C4-2B (cell line): ENCODE results near the gene AGAP1.

Experiments used
- H3K27ac ChIP-seq: fragments of 450-650 bp; 2 replicates; pipeline ENCODE4 v1.5.1; 2017
- ZFX ChIP-seq: fragments of 450-650 bp; IDR thresholded peaks from 2 replicates; pipeline ENCODE4 v1.6.1; 2017
- TF ChIP-seq, protein P1 (sequence below): fragments of 450-650 bp; conservative IDR thresholded peaks from 2 replicates; pipeline ENCODE4 v1.5.1; 2017; ENCODE audit warnings: mild to moderate bottlenecking

Gene AGAP1

DNA sequence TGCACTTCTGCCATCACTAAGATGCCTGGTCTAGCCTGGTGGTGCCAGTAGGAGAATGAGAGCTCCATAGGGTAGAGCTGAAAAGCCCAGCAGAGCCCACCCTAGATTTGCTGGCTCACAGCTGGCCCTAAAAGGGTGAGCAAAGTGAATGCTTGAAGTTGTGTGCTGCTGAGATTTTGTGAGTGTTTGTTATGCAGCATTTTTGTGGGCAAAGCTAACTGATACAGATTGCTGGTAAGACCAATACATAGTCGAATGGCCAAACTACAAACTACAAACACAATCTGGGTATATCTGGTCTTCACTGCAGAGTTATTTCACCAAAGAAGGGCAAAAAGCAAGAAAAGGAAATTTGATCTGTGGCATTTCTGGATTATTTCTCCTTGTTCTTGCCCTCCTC, 7.1 kb upstream of the AGAP1 start:
- H3K27ac ChIP-seq: no peak overlapping the region

DNA sequence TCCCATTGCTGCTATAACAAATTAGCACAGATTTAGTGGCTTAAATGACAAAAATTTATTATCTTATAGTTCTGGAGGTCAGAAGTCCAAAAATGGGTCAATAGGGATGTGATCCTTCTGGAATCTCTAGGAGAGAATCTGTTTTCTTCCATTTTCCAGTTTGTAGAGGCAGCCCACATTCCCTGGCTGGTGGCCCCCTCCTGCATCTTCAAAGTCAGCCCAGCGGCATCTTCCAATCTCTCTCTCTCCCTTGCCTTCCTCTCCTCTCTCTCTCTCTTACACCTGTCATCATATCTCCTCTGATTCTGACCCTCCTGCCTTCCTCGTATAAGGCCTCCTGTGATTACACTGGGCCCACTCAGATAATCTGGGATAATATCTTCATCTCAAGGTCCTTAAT, 3.9 kb upstream of the AGAP1 start:
- no peak for TF ChIP-seq ZFX
- TF ChIP-seq, protein P1, sequence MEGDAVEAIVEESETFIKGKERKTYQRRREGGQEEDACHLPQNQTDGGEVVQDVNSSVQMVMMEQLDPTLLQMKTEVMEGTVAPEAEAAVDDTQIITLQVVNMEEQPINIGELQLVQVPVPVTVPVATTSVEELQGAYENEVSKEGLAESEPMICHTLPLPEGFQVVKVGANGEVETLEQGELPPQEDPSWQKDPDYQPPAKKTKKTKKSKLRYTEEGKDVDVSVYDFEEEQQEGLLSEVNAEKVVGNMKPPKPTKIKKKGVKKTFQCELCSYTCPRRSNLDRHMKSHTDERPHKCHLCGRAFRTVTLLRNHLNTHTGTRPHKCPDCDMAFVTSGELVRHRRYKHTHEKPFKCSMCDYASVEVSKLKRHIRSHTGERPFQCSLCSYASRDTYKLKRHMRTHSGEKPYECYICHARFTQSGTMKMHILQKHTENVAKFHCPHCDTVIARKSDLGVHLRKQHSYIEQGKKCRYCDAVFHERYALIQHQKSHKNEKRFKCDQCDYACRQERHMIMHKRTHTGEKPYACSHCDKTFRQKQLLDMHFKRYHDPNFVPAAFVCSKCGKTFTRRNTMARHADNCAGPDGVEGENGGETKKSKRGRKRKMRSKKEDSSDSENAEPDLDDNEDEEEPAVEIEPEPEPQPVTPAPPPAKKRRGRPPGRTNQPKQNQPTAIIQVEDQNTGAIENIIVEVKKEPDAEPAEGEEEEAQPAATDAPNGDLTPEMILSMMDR: no peak
- no peak overlapping the region for H3K27ac ChIP-seq

More for the DNA sequence above, 7.1 kb upstream of the AGAP1 start:
- TF ChIP-seq, protein P1: no peak
- no peak for TF ChIP-seq ZFX

DNA sequence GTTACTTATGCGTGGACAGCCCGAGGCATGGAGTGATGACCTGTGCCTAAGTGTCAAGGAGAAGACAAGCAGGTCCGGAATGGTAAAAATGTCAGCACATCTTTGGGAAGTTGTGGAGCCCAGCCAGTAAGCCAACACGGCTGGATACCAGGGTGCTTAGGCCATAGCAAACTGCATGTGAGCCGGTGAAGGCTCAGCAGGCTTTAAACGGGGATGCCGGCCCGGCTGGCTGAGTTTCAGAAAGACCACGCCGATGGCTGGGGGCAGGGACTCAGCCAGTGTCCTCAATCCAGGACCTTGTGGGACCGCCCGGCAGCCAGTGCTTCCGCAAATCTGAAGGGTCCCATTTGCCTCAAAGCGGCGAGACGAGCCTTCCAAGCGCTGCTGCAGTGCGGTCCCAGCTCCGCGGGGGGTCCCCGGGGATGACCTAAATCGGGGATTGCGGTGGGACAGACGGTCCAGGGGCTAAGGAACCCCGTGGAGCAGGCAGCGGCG, 946 bp upstream of the AGAP1 start:
- no peak for TF ChIP-seq ZFX
- TF ChIP-seq, protein P1: no peak
- H3K27ac ChIP-seq: peak overlapping the region; percentile 85

DNA sequence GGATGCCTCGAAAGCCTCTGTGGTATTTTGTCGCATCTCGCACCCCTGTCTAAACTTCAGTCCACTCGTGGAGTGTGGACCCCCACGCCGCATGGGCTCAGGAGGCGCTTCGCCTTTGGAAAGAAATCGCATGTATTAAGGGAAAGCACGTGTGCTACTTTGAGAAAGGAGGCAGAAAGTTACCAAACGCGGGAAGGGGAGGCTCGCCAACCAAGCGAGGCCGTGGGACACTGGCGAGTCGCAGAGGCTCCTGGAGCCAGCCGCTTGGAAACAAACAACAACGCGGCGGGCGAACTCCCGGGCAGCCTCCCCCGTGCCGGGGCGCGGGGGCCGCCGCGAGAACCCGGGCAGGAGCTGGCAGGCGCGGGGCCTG, 455 bp upstream of the AGAP1 start:
- H3K27ac ChIP-seq: peak overlapping the region; percentile 85
- 0 out of 2 replicates have a peak, but pooled peaks have one; percentile 30 for TF ChIP-seq ZFX
- TF ChIP-seq, protein P1: no peak

DNA sequence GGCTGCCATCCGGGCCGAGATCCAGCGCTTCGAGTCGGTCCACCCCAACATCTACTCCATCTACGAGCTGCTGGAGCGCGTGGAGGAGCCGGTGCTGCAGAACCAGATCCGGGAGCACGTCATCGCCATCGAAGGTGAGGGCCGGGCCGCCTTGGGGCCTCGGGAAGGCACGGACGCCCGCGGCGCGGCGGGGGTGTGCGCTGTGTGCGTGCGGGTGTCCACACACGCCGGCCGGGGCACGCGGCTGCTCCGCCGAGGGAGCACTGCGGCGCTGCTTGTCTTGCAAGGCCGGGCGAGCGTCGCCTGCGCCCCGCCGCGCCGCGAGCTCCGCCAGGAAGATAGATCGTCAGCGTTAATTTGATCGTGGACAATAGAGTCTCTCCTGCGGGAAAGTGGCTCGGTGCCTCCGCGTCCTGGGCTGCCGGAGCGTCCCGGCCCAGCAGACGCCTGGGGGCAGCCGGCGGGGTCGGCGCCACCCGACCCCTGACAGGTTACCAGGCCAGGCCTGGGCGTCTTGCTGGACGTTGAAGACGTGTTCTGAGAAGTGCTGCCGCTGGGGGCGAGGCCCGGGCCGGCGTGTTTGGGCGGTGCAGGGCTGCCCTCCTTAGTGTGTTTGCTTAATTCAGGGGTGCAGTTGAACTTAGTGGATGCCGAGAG, 1.0 kb downstream of the AGAP1 start:
- peak overlapping the region; percentile 85 for H3K27ac ChIP-seq

DNA sequence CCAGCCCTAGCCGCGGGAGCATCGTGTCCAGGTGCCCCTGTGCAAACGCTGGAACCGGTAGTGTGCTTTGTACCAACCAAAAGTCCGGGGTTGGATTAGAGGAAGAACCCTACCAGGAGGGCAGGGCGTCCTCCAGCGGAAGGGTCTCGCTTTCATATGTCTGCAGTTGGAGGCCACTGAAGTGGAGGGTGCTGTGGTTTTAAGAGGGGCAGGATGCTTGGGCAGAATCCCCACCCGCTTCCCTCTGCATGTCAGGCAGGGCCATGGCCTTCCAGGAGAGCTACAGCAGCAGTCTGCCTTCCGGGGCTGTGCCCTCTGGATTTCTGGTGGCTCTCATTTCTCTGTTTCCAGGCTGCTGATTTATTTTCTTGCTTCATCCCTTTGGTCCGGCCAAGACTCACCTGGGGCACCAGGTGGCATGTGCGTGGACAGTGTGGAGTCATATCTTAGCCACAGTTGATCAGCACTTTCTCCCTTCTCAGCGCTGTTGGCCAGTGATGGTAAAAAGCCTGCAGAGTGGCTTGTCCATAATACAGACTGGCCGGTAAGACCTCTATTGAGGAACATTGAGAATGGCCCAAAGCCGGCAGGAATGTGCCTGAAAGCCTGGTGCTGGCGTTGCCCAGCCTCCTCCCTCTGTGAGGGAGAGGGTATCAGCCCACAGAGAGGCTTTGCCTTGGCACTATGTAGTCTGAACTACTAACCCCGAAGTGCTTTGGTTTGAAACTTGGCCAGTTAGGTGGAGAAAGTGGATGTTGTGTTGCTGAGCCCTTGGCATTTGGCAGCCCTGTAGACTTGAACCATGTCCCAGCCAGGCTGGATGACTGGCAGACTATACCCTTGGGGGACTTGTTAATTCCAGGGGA, 1.8 kb downstream of the AGAP1 start:
- peak overlapping the region; percentile 85 for H3K27ac ChIP-seq
- TF ChIP-seq ZFX: no peak
- TF ChIP-seq, protein P1: peak; percentile 25

More for the DNA sequence above, 1.0 kb downstream of the AGAP1 start:
- peak; percentile 68 for TF ChIP-seq ZFX
- TF ChIP-seq, protein P1: no peak

DNA sequence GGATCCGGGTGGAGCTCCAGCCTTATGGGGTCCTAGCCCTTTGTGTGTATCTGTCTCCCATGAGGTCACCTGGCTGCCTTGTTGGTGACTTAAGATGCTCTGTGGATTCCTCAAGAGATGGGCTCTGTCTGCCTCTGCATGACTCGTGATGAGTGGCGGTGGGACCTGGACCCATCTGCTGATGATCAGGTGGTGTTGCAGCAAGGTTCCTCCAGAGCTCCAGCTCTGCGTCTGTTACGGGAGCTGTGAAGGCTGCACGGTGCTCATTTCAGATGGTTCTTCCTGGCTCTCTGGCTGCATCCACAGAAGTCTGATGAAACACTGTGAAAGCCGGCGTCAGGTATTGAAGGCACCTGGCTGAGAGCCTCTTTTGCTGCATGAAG, 2.4 kb downstream of the AGAP1 start:
- TF ChIP-seq ZFX: no peak
- TF ChIP-seq, protein P1: no peak
- H3K27ac ChIP-seq: peak overlapping the region; percentile 85
